Measurements from ENCODE around the gene PDXK. TPM values are rescaled to one million over a fixed set of nuclear protein-coding genes. Genes with fewer than 3 reads are reported as not detected.
A peak's percentile ranks its signal among the peaks of the same experiment; 100 is the strongest.

PDXK gene
- polyA plus RNA-seq, 3 donors = 128 to 214 (median 210) TPM

DNA sequence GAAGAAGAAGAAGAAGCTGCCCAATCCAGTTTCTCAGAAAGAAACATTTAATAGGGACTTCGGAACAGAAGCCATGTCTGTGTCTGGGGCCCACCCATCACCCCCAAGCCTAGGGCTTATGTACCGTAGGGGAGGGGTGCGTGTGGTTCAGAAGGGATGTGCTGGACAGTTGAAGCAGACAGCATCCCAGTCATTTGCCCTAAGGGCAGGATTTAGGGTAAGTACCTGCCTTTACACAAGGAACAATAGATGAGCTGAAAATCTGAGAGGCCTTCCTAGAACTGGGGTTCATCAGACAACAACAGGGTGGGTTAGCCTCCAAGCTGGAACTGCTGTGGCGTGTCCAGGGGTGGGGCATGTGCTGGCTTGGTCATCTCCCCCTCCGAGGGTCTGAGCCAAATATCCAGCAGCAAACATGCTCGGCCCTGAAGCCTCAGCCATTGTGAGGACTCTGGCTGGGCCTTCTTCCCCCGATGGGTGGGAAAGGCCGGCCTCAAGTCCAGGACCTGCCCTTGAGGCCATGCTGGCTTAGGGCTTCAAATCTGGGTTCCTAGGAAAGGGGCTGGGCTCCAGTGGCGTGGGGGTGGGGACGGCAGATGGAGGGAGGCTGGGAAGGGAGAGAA lies 45.1 kb downstream of the PDXK start:
- peaks cover 50% of the 10 kb centered on the region for H4K20me1 ChIP-seq (ENCODE audit: insufficient read depth, low read length)
- peak overlapping the region in 1 of 2 donors; percentile 10 for H3K27ac ChIP-seq (ENCODE audit: low read depth in 1 of 2, low read length in 2 of 2)
- TF ChIP-seq, protein P1, sequence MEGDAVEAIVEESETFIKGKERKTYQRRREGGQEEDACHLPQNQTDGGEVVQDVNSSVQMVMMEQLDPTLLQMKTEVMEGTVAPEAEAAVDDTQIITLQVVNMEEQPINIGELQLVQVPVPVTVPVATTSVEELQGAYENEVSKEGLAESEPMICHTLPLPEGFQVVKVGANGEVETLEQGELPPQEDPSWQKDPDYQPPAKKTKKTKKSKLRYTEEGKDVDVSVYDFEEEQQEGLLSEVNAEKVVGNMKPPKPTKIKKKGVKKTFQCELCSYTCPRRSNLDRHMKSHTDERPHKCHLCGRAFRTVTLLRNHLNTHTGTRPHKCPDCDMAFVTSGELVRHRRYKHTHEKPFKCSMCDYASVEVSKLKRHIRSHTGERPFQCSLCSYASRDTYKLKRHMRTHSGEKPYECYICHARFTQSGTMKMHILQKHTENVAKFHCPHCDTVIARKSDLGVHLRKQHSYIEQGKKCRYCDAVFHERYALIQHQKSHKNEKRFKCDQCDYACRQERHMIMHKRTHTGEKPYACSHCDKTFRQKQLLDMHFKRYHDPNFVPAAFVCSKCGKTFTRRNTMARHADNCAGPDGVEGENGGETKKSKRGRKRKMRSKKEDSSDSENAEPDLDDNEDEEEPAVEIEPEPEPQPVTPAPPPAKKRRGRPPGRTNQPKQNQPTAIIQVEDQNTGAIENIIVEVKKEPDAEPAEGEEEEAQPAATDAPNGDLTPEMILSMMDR (IDR thresholded peaks at IDR 0.05) = no peak
- no peak for DNase-seq
- H3K79me2 ChIP-seq (ENCODE audit: insufficient read depth, low read length) = no peaks in the 10 kb centered on the region
- 98% methylated on average over 7 of the region's 10 CpGs for WGBS (ENCODE audit: insufficient coverage)
- Mint-ChIP-seq H3K4me1 (peaks cover 15% of the 10 kb centered on the region), H3K36me3 (peaks cover 24 to 45% of the 10 kb centered on the region in 2 donors), H3K9me3 (peaks cover 0 to 4% (median 1%) of the 10 kb centered on the region in 7 donors), H3K4me3 (no peak overlapping the region), H3K27me3 (ENCODE audit: low read depth in 3 of 3) (peaks cover 0 to 3% (median 2%) of the 10 kb centered on the region in 3 donors), H3K27ac (peak overlapping the region in 2 of 7 donors; percentile 40 to 79)
- no peak overlapping the region for H2AFZ ChIP-seq (ENCODE audit: insufficient read depth, low read depth, low read length, poor library complexity, severe bottlenecking)
- H3K9ac ChIP-seq (ENCODE audit: insufficient read depth, low read length, poor library complexity, severe bottlenecking) = no peak overlapping the region
- no peaks in the 10 kb centered on the region for H3K27me3 ChIP-seq (ENCODE audit: control insufficient read depth in 2 of 2, insufficient read depth in 2 of 2, low read length in 2 of 2)
- H3K9me3 ChIP-seq (replicated peaks in 1 of 2; ENCODE audit: control insufficient read depth in 1 of 2, insufficient read depth in 1 of 2, low read length in 2 of 2) = no peaks in the 10 kb centered on the region
- peaks cover 12 to 15% of the 10 kb centered on the region in 2 donors for H3K4me1 ChIP-seq (ENCODE audit: control insufficient read depth in 1 of 2, insufficient read depth in 2 of 2, low read length in 2 of 2)
- no peak overlapping the region for H3K4me2 ChIP-seq (replicated peaks; ENCODE audit: extremely low read depth, low read length, poor library complexity, severe bottlenecking)
- peaks cover 25 to 45% of the 10 kb centered on the region in 2 donors for H3K36me3 ChIP-seq (replicated peaks in 1 of 2; ENCODE audit: control insufficient read depth in 1 of 2, insufficient read depth in 2 of 2, low read length in 2 of 2)
- no peak overlapping the region for H3K4me3 ChIP-seq (replicated peaks in 1 of 3; ENCODE audit: low read depth in 2 of 3, low read length in 3 of 3)
- intact Hi-C loops (cut with micrococcal nuclease) = no loop called here

DNA sequence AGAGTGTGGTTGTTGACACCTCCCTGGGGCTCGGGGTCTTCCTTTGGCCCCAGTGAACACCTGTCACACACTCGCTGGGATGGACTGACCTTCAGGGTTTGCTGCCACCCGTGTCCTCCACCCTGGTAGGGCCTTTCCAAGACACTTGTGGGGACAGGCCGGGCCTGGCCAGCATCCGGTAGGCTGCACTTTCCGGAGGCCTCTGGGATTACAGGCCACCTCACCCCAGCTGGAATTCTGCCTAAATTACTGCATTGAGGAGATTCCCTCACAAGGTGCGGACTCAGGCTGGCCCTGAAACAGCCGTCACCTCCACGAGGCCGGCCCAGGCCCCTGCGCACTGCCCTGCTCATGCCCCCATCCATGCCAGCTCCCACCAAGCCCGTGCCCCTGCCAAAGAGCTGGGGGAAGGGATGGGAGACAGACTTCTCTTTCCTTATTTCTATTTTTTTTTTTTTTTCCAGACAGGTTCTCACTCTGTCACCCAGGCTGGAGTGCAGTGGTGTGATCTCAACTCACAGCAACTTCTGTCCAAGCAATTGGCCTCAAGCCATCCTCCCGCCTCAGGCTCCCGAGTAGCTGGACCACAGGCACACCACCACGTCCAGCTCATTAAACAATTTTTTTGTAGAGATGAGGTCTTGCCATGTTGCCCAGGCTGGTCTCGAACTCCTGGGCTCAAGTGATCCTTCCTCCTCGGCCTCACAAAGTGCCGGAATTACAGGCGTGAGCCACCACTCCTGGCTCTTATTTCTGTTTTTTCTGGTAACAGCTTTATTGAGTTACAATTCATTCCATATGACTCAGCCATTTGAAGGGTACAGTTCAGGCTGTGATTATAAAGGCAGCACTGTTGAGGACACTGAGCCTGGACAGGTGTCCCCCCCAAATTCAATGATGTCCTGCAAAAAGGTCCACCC lies 45.9 kb downstream of the PDXK start:
- WGBS (ENCODE audit: insufficient coverage) = 92% methylated on average over 11 of the region's 19 CpGs
- no peak overlapping the region for H2AFZ ChIP-seq (ENCODE audit: insufficient read depth, low read depth, low read length, poor library complexity, severe bottlenecking)
- Mint-ChIP-seq H3K27me3 (ENCODE audit: low read depth in 3 of 3) (peaks cover 2 to 5% (median 2%) of the 10 kb centered on the region in 3 donors), H3K4me3 (no peak overlapping the region), H3K4me1 (peaks cover 15% of the 10 kb centered on the region), H3K9me3 (peaks cover 0 to 4% (median 0%) of the 10 kb centered on the region in 7 donors), H3K27ac (peak overlapping the region in 4 of 7 donors; percentile 15 to 79 (median 58)), H3K36me3 (peaks cover 23 to 38% of the 10 kb centered on the region in 2 donors)
- no peaks in the 10 kb centered on the region for H3K79me2 ChIP-seq (ENCODE audit: insufficient read depth, low read length)
- no peaks in the 10 kb centered on the region for H3K27me3 ChIP-seq (ENCODE audit: control insufficient read depth in 2 of 2, insufficient read depth in 2 of 2, low read length in 2 of 2)
- H4K20me1 ChIP-seq (ENCODE audit: insufficient read depth, low read length) = peaks cover 42% of the 10 kb centered on the region
- no peak overlapping the region for H3K27ac ChIP-seq (ENCODE audit: low read depth in 1 of 2, low read length in 2 of 2)
- H3K36me3 ChIP-seq (replicated peaks in 1 of 2; ENCODE audit: control insufficient read depth in 1 of 2, insufficient read depth in 2 of 2, low read length in 2 of 2) = peaks cover 19 to 37% of the 10 kb centered on the region in 2 donors
- H3K4me1 ChIP-seq (ENCODE audit: control insufficient read depth in 1 of 2, insufficient read depth in 2 of 2, low read length in 2 of 2) = peaks cover 12 to 15% of the 10 kb centered on the region in 2 donors
- TF ChIP-seq, protein P1 (IDR thresholded peaks at IDR 0.05) = no peak
- DNase-seq = no peak
- H3K9ac ChIP-seq (ENCODE audit: insufficient read depth, low read length, poor library complexity, severe bottlenecking) = no peak overlapping the region
- no peak overlapping the region for H3K4me2 ChIP-seq (replicated peaks; ENCODE audit: extremely low read depth, low read length, poor library complexity, severe bottlenecking)
- H3K9me3 ChIP-seq (replicated peaks in 1 of 2; ENCODE audit: control insufficient read depth in 1 of 2, insufficient read depth in 1 of 2, low read length in 2 of 2) = no peaks in the 10 kb centered on the region
- intact Hi-C loops (cut with micrococcal nuclease) = no loop called here
- H3K4me3 ChIP-seq (replicated peaks in 1 of 3; ENCODE audit: low read depth in 2 of 3, low read length in 3 of 3) = no peak overlapping the region

Measured in CD14-positive monocyte (primary cell).